Forelimb muscle (tissue), 1 donor: Measurements from ENCODE around the gene AKT1S1. TPM values are rescaled to one million over a fixed set of nuclear protein-coding genes. Genes with fewer than 3 reads are reported as not detected.

Experiments
- DNase-seq: peaks from one replicate; pipeline ENCODE4 v3.0.0-alpha.2; 2013; ENCODE audit warnings: low read depth
- polyA plus RNA-seq: library from polyadenylated mRNA; unstranded; fragments of 120-200 nt; gene quantifications from one replicate; pipeline ENCODE4 v1.2.1, GENCODE V29; 2013; ENCODE audit not compliant: insufficient read length

Gene AKT1S1
- polyA plus RNA-seq, 1 donor = 36.8 TPM

GRCh38 chr19:49869009-49869483 is 8.1 kb downstream of the AKT1S1 start:
- no peak for DNase-seq

GRCh38 chr19:49866933-49867782 is 10.0 kb downstream of the AKT1S1 start, which contains the start of gene PNKP:
Gene PNKP, minus strand, starts transcription at chr19:49867576. Its CDS starts 372 bp downstream, at chr19:49867204.
- DNase-seq = peak; percentile 82

- no peak for DNase-seq
These were observed 12.3 kb downstream of the AKT1S1 start for GRCh38 chr19:49864890-49865289.

- no peak for DNase-seq
These were observed 13.2 kb downstream of the AKT1S1 start for GRCh38 chr19:49863935-49864320.

- no peak for DNase-seq
These were observed 13.8 kb downstream of the AKT1S1 start for GRCh38 chr19:49863254-49863934.

- DNase-seq = no peak
These were observed 14.5 kb downstream of the AKT1S1 start for GRCh38 chr19:49862391-49863253.

- no peak for DNase-seq
These were observed 15.4 kb downstream of the AKT1S1 start for GRCh38 chr19:49861541-49862378.

- no peak for DNase-seq
These were observed 16.0 kb downstream of the AKT1S1 start for GRCh38 chr19:49861107-49861506.

- no peak for DNase-seq
These were observed 16.6 kb downstream of the AKT1S1 start for GRCh38 chr19:49860336-49861102.

- DNase-seq = no peak
These were observed 17.3 kb downstream of the AKT1S1 start for GRCh38 chr19:49859682-49860335.

- no peak for DNase-seq
These were observed 18.8 kb downstream of the AKT1S1 start for GRCh38 chr19:49858088-49858985.

- DNase-seq = no peak
These were observed 19.4 kb downstream of the AKT1S1 start for GRCh38 chr19:49857838-49858087.

- DNase-seq = no peak
These were observed 19.9 kb downstream of the AKT1S1 start for GRCh38 chr19:49857061-49857837.

- no peak for DNase-seq
These were observed 20.6 kb downstream of the AKT1S1 start for GRCh38 chr19:49856574-49857021.

GRCh38 chr19:49855676-49856573 is 21.2 kb downstream of the AKT1S1 start:
- DNase-seq = no peak

- no peak for DNase-seq
These were observed 21.9 kb downstream of the AKT1S1 start for GRCh38 chr19:49855277-49855675.
